ENCODE measurements around the gene RASSF6.

RASSF6 gene

DNA sequence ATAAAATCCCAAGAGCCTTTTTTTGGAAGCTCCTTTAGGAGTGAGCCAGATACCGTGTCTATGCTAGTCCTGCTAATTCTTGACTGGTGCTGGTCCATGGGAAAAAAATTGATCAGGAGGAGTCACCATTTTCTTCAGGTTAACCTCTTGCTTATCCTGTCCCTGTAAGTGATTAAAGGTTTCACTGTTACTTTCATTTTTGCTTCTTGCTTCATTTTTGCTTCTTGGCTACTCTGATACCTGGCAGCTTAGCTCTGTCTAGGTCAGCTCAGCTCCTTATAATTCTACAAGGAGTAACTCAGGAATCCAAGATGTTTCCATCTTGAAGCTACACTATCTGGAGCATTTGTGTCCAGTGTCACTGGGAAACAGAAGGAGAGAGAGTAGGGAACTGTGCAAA, 93.0 kb downstream of the RASSF6 start:
- Histone ChIP-seq H3K27ac (replicated peaks) (no peak overlapping the region), H3K27me3 (ENCODE audit: insufficient read depth, poor library complexity, severe bottlenecking) (peaks cover 3% of the 10 kb centered on the region), H3K4me3 (replicated peaks; ENCODE audit: insufficient read depth, low read length) (no peak overlapping the region)
- TF ChIP-seq GABPA (IDR thresholded peaks at IDR 0.05; ENCODE audit: low read depth), result no peak
- TF ChIP-seq, protein P1, sequence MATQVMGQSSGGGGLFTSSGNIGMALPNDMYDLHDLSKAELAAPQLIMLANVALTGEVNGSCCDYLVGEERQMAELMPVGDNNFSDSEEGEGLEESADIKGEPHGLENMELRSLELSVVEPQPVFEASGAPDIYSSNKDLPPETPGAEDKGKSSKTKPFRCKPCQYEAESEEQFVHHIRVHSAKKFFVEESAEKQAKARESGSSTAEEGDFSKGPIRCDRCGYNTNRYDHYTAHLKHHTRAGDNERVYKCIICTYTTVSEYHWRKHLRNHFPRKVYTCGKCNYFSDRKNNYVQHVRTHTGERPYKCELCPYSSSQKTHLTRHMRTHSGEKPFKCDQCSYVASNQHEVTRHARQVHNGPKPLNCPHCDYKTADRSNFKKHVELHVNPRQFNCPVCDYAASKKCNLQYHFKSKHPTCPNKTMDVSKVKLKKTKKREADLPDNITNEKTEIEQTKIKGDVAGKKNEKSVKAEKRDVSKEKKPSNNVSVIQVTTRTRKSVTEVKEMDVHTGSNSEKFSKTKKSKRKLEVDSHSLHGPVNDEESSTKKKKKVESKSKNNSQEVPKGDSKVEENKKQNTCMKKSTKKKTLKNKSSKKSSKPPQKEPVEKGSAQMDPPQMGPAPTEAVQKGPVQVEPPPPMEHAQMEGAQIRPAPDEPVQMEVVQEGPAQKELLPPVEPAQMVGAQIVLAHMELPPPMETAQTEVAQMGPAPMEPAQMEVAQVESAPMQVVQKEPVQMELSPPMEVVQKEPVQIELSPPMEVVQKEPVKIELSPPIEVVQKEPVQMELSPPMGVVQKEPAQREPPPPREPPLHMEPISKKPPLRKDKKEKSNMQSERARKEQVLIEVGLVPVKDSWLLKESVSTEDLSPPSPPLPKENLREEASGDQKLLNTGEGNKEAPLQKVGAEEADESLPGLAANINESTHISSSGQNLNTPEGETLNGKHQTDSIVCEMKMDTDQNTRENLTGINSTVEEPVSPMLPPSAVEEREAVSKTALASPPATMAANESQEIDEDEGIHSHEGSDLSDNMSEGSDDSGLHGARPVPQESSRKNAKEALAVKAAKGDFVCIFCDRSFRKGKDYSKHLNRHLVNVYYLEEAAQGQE (IDR thresholded peaks at IDR 0.05; ENCODE audit: insufficient replicate concordance, low read depth), result no peak
- TF ChIP-seq POLR2AphosphoS5 (IDR thresholded peaks at IDR 0.05; ENCODE audit: low read depth), result no peak
- TF ChIP-seq, protein P2, sequence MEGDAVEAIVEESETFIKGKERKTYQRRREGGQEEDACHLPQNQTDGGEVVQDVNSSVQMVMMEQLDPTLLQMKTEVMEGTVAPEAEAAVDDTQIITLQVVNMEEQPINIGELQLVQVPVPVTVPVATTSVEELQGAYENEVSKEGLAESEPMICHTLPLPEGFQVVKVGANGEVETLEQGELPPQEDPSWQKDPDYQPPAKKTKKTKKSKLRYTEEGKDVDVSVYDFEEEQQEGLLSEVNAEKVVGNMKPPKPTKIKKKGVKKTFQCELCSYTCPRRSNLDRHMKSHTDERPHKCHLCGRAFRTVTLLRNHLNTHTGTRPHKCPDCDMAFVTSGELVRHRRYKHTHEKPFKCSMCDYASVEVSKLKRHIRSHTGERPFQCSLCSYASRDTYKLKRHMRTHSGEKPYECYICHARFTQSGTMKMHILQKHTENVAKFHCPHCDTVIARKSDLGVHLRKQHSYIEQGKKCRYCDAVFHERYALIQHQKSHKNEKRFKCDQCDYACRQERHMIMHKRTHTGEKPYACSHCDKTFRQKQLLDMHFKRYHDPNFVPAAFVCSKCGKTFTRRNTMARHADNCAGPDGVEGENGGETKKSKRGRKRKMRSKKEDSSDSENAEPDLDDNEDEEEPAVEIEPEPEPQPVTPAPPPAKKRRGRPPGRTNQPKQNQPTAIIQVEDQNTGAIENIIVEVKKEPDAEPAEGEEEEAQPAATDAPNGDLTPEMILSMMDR (IDR thresholded peaks at IDR 0.05; ENCODE audit: insufficient read depth, low read length), result no peak
- no peak for TF ChIP-seq SPI1 (IDR thresholded peaks at IDR 0.05; ENCODE audit: borderline replicate concordance, low read depth)
- DNase-seq (ENCODE audit: low read depth in 1 of 2, low spot score in 1 of 2), result no peak

DNA sequence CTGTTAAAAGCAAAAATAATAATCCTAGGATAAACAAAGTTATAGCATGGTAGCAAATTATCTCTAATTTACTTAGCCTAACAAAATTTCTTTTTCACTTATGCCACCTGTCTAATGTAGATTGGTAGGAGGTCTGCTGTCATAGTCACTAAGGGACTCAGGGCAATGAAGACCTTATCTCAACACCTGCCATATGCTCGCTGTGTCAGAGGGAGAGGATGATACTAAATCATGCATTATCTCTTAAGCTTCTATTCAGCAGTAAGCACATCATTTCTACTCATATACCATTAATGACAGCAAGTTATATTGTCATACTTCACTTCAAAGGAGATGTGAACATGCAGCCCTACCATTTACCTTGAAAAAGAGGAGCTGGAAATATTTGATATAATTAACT, 94.6 kb downstream of the RASSF6 start:
- H3K4me3 ChIP-seq (replicated peaks; ENCODE audit: insufficient read depth, low read length), result no peak overlapping the region
- no peak overlapping the region for H3K27ac ChIP-seq (replicated peaks)
- no peak for DNase-seq (ENCODE audit: low read depth in 1 of 2, low spot score in 1 of 2)
- H3K27me3 ChIP-seq (ENCODE audit: insufficient read depth, poor library complexity, severe bottlenecking), result peaks cover 3% of the 10 kb centered on the region
- TF ChIP-seq, protein P2 (IDR thresholded peaks at IDR 0.05; ENCODE audit: insufficient read depth, low read length), result no peak
- no peak for TF ChIP-seq SPI1 (IDR thresholded peaks at IDR 0.05; ENCODE audit: borderline replicate concordance, low read depth)
- TF ChIP-seq POLR2AphosphoS5 (IDR thresholded peaks at IDR 0.05; ENCODE audit: low read depth), result no peak
- TF ChIP-seq, protein P1 (IDR thresholded peaks at IDR 0.05; ENCODE audit: insufficient replicate concordance, low read depth), result no peak
- TF ChIP-seq GABPA (IDR thresholded peaks at IDR 0.05; ENCODE audit: low read depth), result no peak

DNA sequence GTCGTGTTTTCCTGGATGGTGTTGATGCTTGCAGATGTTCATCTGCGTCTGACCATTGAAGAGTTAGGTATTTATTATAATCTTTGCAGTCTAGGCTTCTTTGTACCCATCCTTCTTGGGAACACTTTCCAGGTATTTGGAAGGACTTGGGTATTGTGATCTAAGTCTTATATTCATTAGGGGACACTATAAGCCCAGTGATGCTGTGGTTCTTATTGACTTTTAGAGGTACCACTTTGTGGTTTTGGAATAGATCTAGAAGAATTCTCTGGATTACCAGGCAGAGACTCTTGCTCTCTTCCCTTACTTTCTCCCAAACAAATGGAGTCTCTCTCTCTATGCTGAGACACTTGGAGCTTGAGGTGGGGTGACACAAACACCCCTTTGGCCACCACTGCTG, 97.1 kb downstream of the RASSF6 start:
- DNase-seq (ENCODE audit: low read depth in 1 of 2, low spot score in 1 of 2), result no peak
- Histone ChIP-seq H3K27ac (replicated peaks) (no peak overlapping the region), H3K4me3 (replicated peaks; ENCODE audit: insufficient read depth, low read length) (no peak overlapping the region), H3K27me3 (ENCODE audit: insufficient read depth, poor library complexity, severe bottlenecking) (peaks cover 2% of the 10 kb centered on the region)
- TF ChIP-seq SPI1 (IDR thresholded peaks at IDR 0.05; ENCODE audit: borderline replicate concordance, low read depth), result no peak
- TF ChIP-seq, protein P1 (IDR thresholded peaks at IDR 0.05; ENCODE audit: insufficient replicate concordance, low read depth), result no peak
- no peak for TF ChIP-seq GABPA (IDR thresholded peaks at IDR 0.05; ENCODE audit: low read depth)
- TF ChIP-seq, protein P2 (IDR thresholded peaks at IDR 0.05; ENCODE audit: insufficient read depth, low read length), result no peak
- no peak for TF ChIP-seq POLR2AphosphoS5 (IDR thresholded peaks at IDR 0.05; ENCODE audit: low read depth)
